ENCODE results near the gene ROR1.

The ROR1 gene

GRCh38 chr1:64038965-64039364 lies 265.1 kb downstream of the ROR1 start:
- DNase-seq = no peak

GRCh38 chr1:64039390-64039926 lies 265.6 kb downstream of the ROR1 start:
- no peak for DNase-seq

- no peak for DNase-seq
Observed at GRCh38 chr1:64041371-64042131, 267.7 kb downstream of the ROR1 start.

- no peak for DNase-seq
Observed at GRCh38 chr1:64042331-64043100, 268.7 kb downstream of the ROR1 start.

- no peak for DNase-seq
Observed at GRCh38 chr1:64043288-64043687, 269.5 kb downstream of the ROR1 start.

GRCh38 chr1:64043976-64044375 lies 270.2 kb downstream of the ROR1 start:
- DNase-seq = no peak

GRCh38 chr1:64046243-64046642 lies 272.4 kb downstream of the ROR1 start:
- DNase-seq = no peak

- no peak for DNase-seq
Observed at GRCh38 chr1:64046891-64047290, 273.1 kb downstream of the ROR1 start.

- DNase-seq = no peak
Observed at GRCh38 chr1:64047549-64047996, 273.8 kb downstream of the ROR1 start.

GRCh38 chr1:64049900-64050540 lies 276.2 kb downstream of the ROR1 start:
- no peak for DNase-seq

- DNase-seq = no peak
Observed at GRCh38 chr1:64050601-64051000, 276.8 kb downstream of the ROR1 start.

- DNase-seq = no peak
Observed at GRCh38 chr1:64051796-64052195, 278.0 kb downstream of the ROR1 start.

- DNase-seq = no peak
Observed at GRCh38 chr1:64052777-64053176, 279.0 kb downstream of the ROR1 start.

- DNase-seq = no peak
Observed at GRCh38 chr1:64055310-64055709, 281.5 kb downstream of the ROR1 start.

GRCh38 chr1:64059556-64059955 lies 285.7 kb downstream of the ROR1 start:
- no peak for DNase-seq

GRCh38 chr1:64060611-64061302 lies 286.9 kb downstream of the ROR1 start:
- DNase-seq = no peak

GRCh38 chr1:64061430-64062104 lies 287.8 kb downstream of the ROR1 start:
- no peak for DNase-seq

GRCh38 chr1:64062529-64062928 lies 288.7 kb downstream of the ROR1 start:
- no peak for DNase-seq

- DNase-seq = no peak
Observed at GRCh38 chr1:64062941-64063581, 289.2 kb downstream of the ROR1 start.

GRCh38 chr1:64065571-64065970 lies 291.8 kb downstream of the ROR1 start:
- DNase-seq = no peak

- DNase-seq = no peak
Observed at GRCh38 chr1:64072089-64072793, 298.4 kb downstream of the ROR1 start.

Data from activated CD4-positive, CD25-positive, alpha-beta regulatory T cell (primary cell).